ENCODE data around the gene ORM1.

GRCh38 chr9:114274217-114274616 lies 48.7 kb upstream of the ORM1 start:
- TF ChIP-seq CTCF (IDR thresholded peaks at IDR 0.05), result no peak
- no peak for TF ChIP-seq POLR2A (IDR thresholded peaks at IDR 0.05)
- no peak for TF ChIP-seq POLR2AphosphoS5 (IDR thresholded peaks at IDR 0.05)
- no peak for TF ChIP-seq EP300 (IDR thresholded peaks at IDR 0.05)
